GM23338 (cell line): ENCODE measurements around the gene AMFR. TPM values are rescaled to one million over a fixed set of nuclear protein-coding genes. Genes with fewer than 3 reads are reported as not detected.

ENCODE experiments used
- ATAC-seq: fragments of 200-7000 bp; cut with Tn5 transposase; 3 replicates; pipeline ENCODE4 v1.9.1; 2020
- DNase-seq: peaks from one replicate; pipeline ENCODE4 v3.0.0-alpha.2; 2015; ENCODE audit warnings: low spot score
- H2AFZ ChIP-seq: fragments of 200-600 bp; sonication (generic); 2 replicates; pipeline ENCODE4 v1.8.0; 2016; ENCODE audit warnings: antibody characterized with exemption, mild to moderate bottlenecking, moderate library complexity
- H3F3A ChIP-seq: fragments of 200-600 bp; sonication (generic); replicated peaks from 2 replicates; pipeline ENCODE4 v1.8.0; 2017; ENCODE audit warnings: antibody characterized with exemption, mixed run types, low read depth
- H3K27ac ChIP-seq: fragments of 200-600 bp; sonication (generic); 2 replicates; pipeline ENCODE4 v1.6.1; 2016; ENCODE audit warnings: low read depth
- H3K27me3 ChIP-seq: fragments of 200-600 bp; sonication (generic); 2 replicates; pipeline ENCODE4 v1.8.0; 2016; ENCODE audit warnings: mild to moderate bottlenecking, mixed run types, moderate library complexity; ENCODE audit not compliant: insufficient read depth
- H3K36me3 ChIP-seq: fragments of 200-600 bp; sonication (generic); 2 replicates; pipeline ENCODE4 v1.8.0; 2016; ENCODE audit warnings: mild to moderate bottlenecking; ENCODE audit not compliant: insufficient read depth
- H3K4me1 ChIP-seq: fragments of 200-600 bp; sonication (generic); 2 replicates; pipeline ENCODE4 v1.8.0; 2016; ENCODE audit warnings: mild to moderate bottlenecking, moderate library complexity; ENCODE audit not compliant: insufficient read depth
- H3K4me2 ChIP-seq: fragments of 200-600 bp; sonication (generic); 2 replicates; pipeline ENCODE4 v1.7.1; 2017; ENCODE audit warnings: mixed run types
- H3K4me3 ChIP-seq: fragments of 200-600 bp; sonication (generic); 2 replicates; pipeline ENCODE4 v1.6.1; 2016; ENCODE audit warnings: mixed run types
- H3K79me2 ChIP-seq: fragments of 200-600 bp; sonication (generic); replicated peaks from 2 replicates; pipeline ENCODE4 v1.8.0; 2017; ENCODE audit warnings: mild to moderate bottlenecking; ENCODE audit not compliant: insufficient read depth
- H3K9me2 ChIP-seq: fragments of 200-600 bp; sonication (generic); 2 replicates; pipeline ENCODE4 v1.8.0; 2017; ENCODE audit not compliant: insufficient read depth
- H4K20me1 ChIP-seq: fragments of 200-600 bp; sonication (generic); replicated peaks from 2 replicates; pipeline ENCODE4 v1.8.0; 2017; ENCODE audit warnings: mild to moderate bottlenecking; ENCODE audit not compliant: insufficient read depth
- H3K27ac Mint-ChIP-seq: 2 replicates; pipeline ENCODE4 v1.8.0; 2020; ENCODE audit warnings: inconsistent platforms, mild to moderate bottlenecking, moderate library complexity, mixed read lengths
- H3K27me3 Mint-ChIP-seq: 3 replicates; pipeline ENCODE4 v1.8.0; 2022; ENCODE audit warnings: low read depth, mild to moderate bottlenecking, moderate library complexity, mixed read lengths, inconsistent platforms; ENCODE audit not compliant: insufficient read depth, poor library complexity
- H3K36me3 Mint-ChIP-seq: 3 replicates; pipeline ENCODE4 v1.8.0; 2021; ENCODE audit warnings: low read depth, mild to moderate bottlenecking, inconsistent platforms, moderate library complexity, mixed read lengths
- H3K4me1 Mint-ChIP-seq: 3 replicates; pipeline ENCODE4 v1.8.0; 2020; ENCODE audit warnings: mild to moderate bottlenecking, inconsistent platforms, mixed read lengths
- H3K4me3 Mint-ChIP-seq: 3 replicates; pipeline ENCODE4 v1.8.0; 2021; ENCODE audit warnings: moderate library complexity, mild to moderate bottlenecking, inconsistent platforms, mixed read lengths
- H3K9me3 Mint-ChIP-seq: 3 replicates; pipeline ENCODE4 v1.8.0; 2020; ENCODE audit warnings: moderate library complexity, mild to moderate bottlenecking, inconsistent platforms, mixed read lengths
- CREB1 ChIP-seq: fragments of 250-450 bp; sonication (Bioruptor Pico); IDR thresholded peaks from 2 replicates; pipeline ENCODE4 v1.5.0; 2020; ENCODE audit warnings: low read depth, mild to moderate bottlenecking, moderate library complexity
- CTCF ChIP-seq, 2 experiments: fragments of 200-600 bp in 1 of 2; sonication (generic) in 1 of 2; conservative IDR thresholded peaks; 2 replicates each; pipeline versions ENCODE4 v1.5.1 to v1.6.1; 2016 to 2017; ENCODE audit warnings: antibody characterized with exemption in 2 of 2, low read depth in 2 of 2, mild to moderate bottlenecking in 2 of 2, moderate library complexity in 1 of 2
- EZH2 ChIP-seq: fragments of 200-600 bp; sonication (generic); IDR thresholded peaks from one replicate; pipeline ENCODE4 v1.8.0; 2017; ENCODE audit warnings: antibody characterized with exemption, mild to moderate bottlenecking, low read depth; ENCODE audit not compliant: unreplicated experiment
- ZNF462 ChIP-seq: fragments of 250-450 bp; sonication (Bioruptor Pico); IDR thresholded peaks from 2 replicates; pipeline ENCODE4 v1.5.0; 2020; ENCODE audit warnings: mild to moderate bottlenecking, moderate library complexity
- polyA plus RNA-seq: library from polyadenylated mRNA; unstranded; fragments of >200 nt; fragmentation: Nextera tagmentation; extraction: Ambion mirVana; gene quantifications from 2 replicates; pipeline ENCODE4 v1.2.1, GENCODE V29; 2016
- total RNA-seq: library from RNA; depleted of rRNA; stranded (reverse); fragments of >200 nt; shearing (Covaris generic); gene quantifications from 2 replicates; pipeline ENCODE4 v1.2.3, GENCODE V29; 2014

Gene AMFR
- total and polyA plus RNA-seq, 2 experiments from 2014 or later = 9.0 to 41.1 TPM

GRCh38 chr16:56470232-56470631 lies 44.9 kb upstream of the AMFR start (continued):
- TF ChIP-seq ZNF462 (CRISPR knock-in tag) = no peak

GRCh38 chr16:56469748-56470147 lies 44.4 kb upstream of the AMFR start:
- Histone ChIP-seq H3K27ac (no peak overlapping the region), H3K4me3 (no peak overlapping the region), H3K9me2 (no peaks in the 10 kb centered on the region), H3K36me3 (peaks cover 87% of the 10 kb centered on the region), H4K20me1 (peaks cover 12% of the 10 kb centered on the region), H3K79me2 (no peaks in the 10 kb centered on the region), H3K4me2 (no peak overlapping the region), H2AFZ (no peak overlapping the region), H3K4me1 (no peaks in the 10 kb centered on the region), H3K27me3 (no peaks in the 10 kb centered on the region), H3F3A (0 out of 2 replicates have a peak, but pooled peaks cover 4% of the 10 kb centered on the region)
- no peak overlapping the region for H3K4me3 Mint-ChIP-seq
- H3K36me3 Mint-ChIP-seq = peaks cover 87% of the 10 kb centered on the region
- H3K27me3 Mint-ChIP-seq = no peaks in the 10 kb centered on the region
- no peak for DNase-seq
- no peak for ATAC-seq
- no peaks in the 10 kb centered on the region for H3K9me3 Mint-ChIP-seq
- 0 out of 3 replicates have a peak, but pooled peaks cover under 1% of the 10 kb centered on the region for H3K4me1 Mint-ChIP-seq
- H3K27ac Mint-ChIP-seq = no peak overlapping the region
- TF ChIP-seq CREB1 (CRISPR knock-in tag) (no peak), ZNF462 (CRISPR knock-in tag) (no peak), CTCF (conservative IDR thresholded peaks at IDR 0.05; ENCODE audit: low read depth in 2 of 2) (no peak), EZH2 (no peak)
